GM23338 (cell line): ENCODE measurements around the gene SESN2. TPM values are rescaled to one million over a fixed set of nuclear protein-coding genes. Genes with fewer than 3 reads are reported as not detected.

ENCODE experiments used
- ATAC-seq: fragments of 200-7000 bp; cut with Tn5 transposase; 3 replicates; pipeline ENCODE4 v1.9.1; 2020
- DNase-seq: peaks from one replicate; pipeline ENCODE4 v3.0.0-alpha.2; 2015; ENCODE audit warnings: low spot score
- H2AFZ ChIP-seq: fragments of 200-600 bp; sonication (generic); 2 replicates; pipeline ENCODE4 v1.8.0; 2016; ENCODE audit warnings: antibody characterized with exemption, mild to moderate bottlenecking, moderate library complexity
- H3F3A ChIP-seq: fragments of 200-600 bp; sonication (generic); replicated peaks from 2 replicates; pipeline ENCODE4 v1.8.0; 2017; ENCODE audit warnings: antibody characterized with exemption, mixed run types, low read depth
- H3K27ac ChIP-seq: fragments of 200-600 bp; sonication (generic); 2 replicates; pipeline ENCODE4 v1.6.1; 2016; ENCODE audit warnings: low read depth
- H3K27me3 ChIP-seq: fragments of 200-600 bp; sonication (generic); 2 replicates; pipeline ENCODE4 v1.8.0; 2016; ENCODE audit warnings: mild to moderate bottlenecking, mixed run types, moderate library complexity; ENCODE audit not compliant: insufficient read depth
- H3K36me3 ChIP-seq: fragments of 200-600 bp; sonication (generic); 2 replicates; pipeline ENCODE4 v1.8.0; 2016; ENCODE audit warnings: mild to moderate bottlenecking; ENCODE audit not compliant: insufficient read depth
- H3K4me1 ChIP-seq: fragments of 200-600 bp; sonication (generic); 2 replicates; pipeline ENCODE4 v1.8.0; 2016; ENCODE audit warnings: mild to moderate bottlenecking, moderate library complexity; ENCODE audit not compliant: insufficient read depth
- H3K4me2 ChIP-seq: fragments of 200-600 bp; sonication (generic); 2 replicates; pipeline ENCODE4 v1.7.1; 2017; ENCODE audit warnings: mixed run types
- H3K4me3 ChIP-seq: fragments of 200-600 bp; sonication (generic); 2 replicates; pipeline ENCODE4 v1.6.1; 2016; ENCODE audit warnings: mixed run types
- H3K79me2 ChIP-seq: fragments of 200-600 bp; sonication (generic); replicated peaks from 2 replicates; pipeline ENCODE4 v1.8.0; 2017; ENCODE audit warnings: mild to moderate bottlenecking; ENCODE audit not compliant: insufficient read depth
- H3K9me2 ChIP-seq: fragments of 200-600 bp; sonication (generic); 2 replicates; pipeline ENCODE4 v1.8.0; 2017; ENCODE audit not compliant: insufficient read depth
- H4K20me1 ChIP-seq: fragments of 200-600 bp; sonication (generic); replicated peaks from 2 replicates; pipeline ENCODE4 v1.8.0; 2017; ENCODE audit warnings: mild to moderate bottlenecking; ENCODE audit not compliant: insufficient read depth
- H3K27ac Mint-ChIP-seq: 2 replicates; pipeline ENCODE4 v1.8.0; 2020; ENCODE audit warnings: inconsistent platforms, mild to moderate bottlenecking, moderate library complexity, mixed read lengths
- H3K27me3 Mint-ChIP-seq: 3 replicates; pipeline ENCODE4 v1.8.0; 2022; ENCODE audit warnings: low read depth, mild to moderate bottlenecking, moderate library complexity, mixed read lengths, inconsistent platforms; ENCODE audit not compliant: insufficient read depth, poor library complexity
- H3K36me3 Mint-ChIP-seq: 3 replicates; pipeline ENCODE4 v1.8.0; 2021; ENCODE audit warnings: low read depth, mild to moderate bottlenecking, inconsistent platforms, moderate library complexity, mixed read lengths
- H3K4me1 Mint-ChIP-seq: 3 replicates; pipeline ENCODE4 v1.8.0; 2020; ENCODE audit warnings: mild to moderate bottlenecking, inconsistent platforms, mixed read lengths
- H3K4me3 Mint-ChIP-seq: 3 replicates; pipeline ENCODE4 v1.8.0; 2021; ENCODE audit warnings: moderate library complexity, mild to moderate bottlenecking, inconsistent platforms, mixed read lengths
- H3K9me3 Mint-ChIP-seq: 3 replicates; pipeline ENCODE4 v1.8.0; 2020; ENCODE audit warnings: moderate library complexity, mild to moderate bottlenecking, inconsistent platforms, mixed read lengths
- CREB1 ChIP-seq: fragments of 250-450 bp; sonication (Bioruptor Pico); IDR thresholded peaks from 2 replicates; pipeline ENCODE4 v1.5.0; 2020; ENCODE audit warnings: low read depth, mild to moderate bottlenecking, moderate library complexity
- CTCF ChIP-seq, 2 experiments: fragments of 200-600 bp in 1 of 2; sonication (generic) in 1 of 2; conservative IDR thresholded peaks; 2 replicates each; pipeline versions ENCODE4 v1.5.1 to v1.6.1; 2016 to 2017; ENCODE audit warnings: antibody characterized with exemption in 2 of 2, low read depth in 2 of 2, mild to moderate bottlenecking in 2 of 2, moderate library complexity in 1 of 2
- ETS1 ChIP-seq: IDR thresholded peaks from 2 replicates; pipeline ENCODE4 v1.6.1; 2016; ENCODE audit warnings: antibody characterized with exemption
- EZH2 ChIP-seq: fragments of 200-600 bp; sonication (generic); IDR thresholded peaks from one replicate; pipeline ENCODE4 v1.8.0; 2017; ENCODE audit warnings: antibody characterized with exemption, mild to moderate bottlenecking, low read depth; ENCODE audit not compliant: unreplicated experiment
- POLR2AphosphoS5 ChIP-seq: IDR thresholded peaks from 2 replicates; pipeline ENCODE4 v1.6.1; 2016; ENCODE audit warnings: antibody characterized with exemption, low read depth
- ZNF331 ChIP-seq: fragments of 250-450 bp; sonication (Bioruptor Pico); IDR thresholded peaks from 2 replicates; pipeline ENCODE4 v1.5.0; 2020; ENCODE audit warnings: low read depth, mild to moderate bottlenecking, moderate library complexity
- polyA plus RNA-seq: library from polyadenylated mRNA; unstranded; fragments of >200 nt; fragmentation: Nextera tagmentation; extraction: Ambion mirVana; gene quantifications from 2 replicates; pipeline ENCODE4 v1.2.1, GENCODE V29; 2016
- total RNA-seq: library from RNA; depleted of rRNA; stranded (reverse); fragments of >200 nt; shearing (Covaris generic); gene quantifications from 2 replicates; pipeline ENCODE4 v1.2.3, GENCODE V29; 2014

The SESN2 gene
- total and polyA plus RNA-seq, 2 experiments from 2014 or later: 22.8 to 52.1 TPM

- no peak for TF ChIP-seq CTCF (conservative IDR thresholded peaks at IDR 0.05; ENCODE audit: low read depth in 2 of 2)
These were observed 11.6 kb upstream of the SESN2 start (continued) for GRCh38 chr1:28247612-28248272.

- TF ChIP-seq CTCF (conservative IDR thresholded peaks at IDR 0.05; ENCODE audit: low read depth in 2 of 2): peak; percentile 90 to 98
- no peak for TF ChIP-seq ZNF331 (CRISPR knock-in tag)
- no peaks in the 10 kb centered on the region for H3K79me2 ChIP-seq
- H3F3A ChIP-seq: no peaks in the 10 kb centered on the region; the same call in 1 of the 2 replicates
- H3K4me1 ChIP-seq: peaks cover 17% of the 10 kb centered on the region
- no peaks in the 10 kb centered on the region for H3K9me2 ChIP-seq
- peak overlapping the region; percentile 45; the same call in 1 of the 2 replicates for H2AFZ ChIP-seq
- H3K36me3 ChIP-seq: no peaks in the 10 kb centered on the region
- Mint-ChIP-seq H3K27me3 (peaks cover 7% of the 10 kb centered on the region), H3K4me1 (peaks cover 31% of the 10 kb centered on the region), H3K9me3 (no peaks in the 10 kb centered on the region; the same call in 2 of the 3 replicates), H3K27ac (peak overlapping the region; percentile 96), H3K4me3 (peak overlapping the region; percentile 97; the same call in 2 of the 3 replicates), H3K36me3 (peaks cover 3% of the 10 kb centered on the region; the same call in 2 of the 3 replicates)
- peak overlapping the region; percentile 60 for H3K4me2 ChIP-seq
- ATAC-seq: peak; percentile 56
- no peaks in the 10 kb centered on the region for H4K20me1 ChIP-seq
- no peaks in the 10 kb centered on the region for H3K27me3 ChIP-seq
- peak overlapping the region; percentile 80 for H3K27ac ChIP-seq
- DNase-seq: peak; percentile 92
- peak overlapping the region; percentile 21 for H3K4me3 ChIP-seq
These were observed 10.9 kb upstream of the SESN2 start for GRCh38 chr1:28248273-28249012.

GRCh38 chr1:28249013-28249865, 10.1 kb upstream of the SESN2 start:
- H3K27me3 Mint-ChIP-seq: peaks cover 7% of the 10 kb centered on the region
- no peaks in the 10 kb centered on the region for H3K27me3 ChIP-seq
- no peaks in the 10 kb centered on the region for H3K79me2 ChIP-seq
- H3F3A ChIP-seq: no peaks in the 10 kb centered on the region; the same call in 1 of the 2 replicates
- H3K9me2 ChIP-seq: no peaks in the 10 kb centered on the region
- H3K4me3 Mint-ChIP-seq: peak overlapping the region; percentile 44; the same call in 2 of the 3 replicates
- H3K4me2 ChIP-seq: peak overlapping the region; percentile 60
- ATAC-seq: peak; percentile 7
- TF ChIP-seq ETS1: no peak
- TF ChIP-seq CREB1: no peak
- no peak for TF ChIP-seq ZNF331 (CRISPR knock-in tag)
- no peak for TF ChIP-seq EZH2
- no peak for TF ChIP-seq POLR2AphosphoS5
- H3K4me3 ChIP-seq: peak overlapping the region; percentile 21
- no peaks in the 10 kb centered on the region for H3K36me3 ChIP-seq
- H4K20me1 ChIP-seq: no peaks in the 10 kb centered on the region
- no peak overlapping the region for H2AFZ ChIP-seq
- peak overlapping the region; percentile 82 for H3K27ac ChIP-seq
- DNase-seq: peak; percentile 70
- H3K36me3 Mint-ChIP-seq: peaks cover 3% of the 10 kb centered on the region; the same call in 2 of the 3 replicates
- H3K4me1 Mint-ChIP-seq: peaks cover 31% of the 10 kb centered on the region
- no peaks in the 10 kb centered on the region; the same call in 2 of the 3 replicates for H3K9me3 Mint-ChIP-seq
- H3K27ac Mint-ChIP-seq: peak overlapping the region; percentile 96
- peaks cover 17% of the 10 kb centered on the region for H3K4me1 ChIP-seq
